ENCODE data around the gene HVCN1. TPM values are rescaled to one million over a fixed set of nuclear protein-coding genes. Genes with fewer than 3 reads are reported as not detected.
"Not testable (repeated sequence)": the region's sequence is repeated elsewhere in the genome, so short reads cannot be mapped to it uniquely, and the experiment has no call there.

The HVCN1 gene, protein sequence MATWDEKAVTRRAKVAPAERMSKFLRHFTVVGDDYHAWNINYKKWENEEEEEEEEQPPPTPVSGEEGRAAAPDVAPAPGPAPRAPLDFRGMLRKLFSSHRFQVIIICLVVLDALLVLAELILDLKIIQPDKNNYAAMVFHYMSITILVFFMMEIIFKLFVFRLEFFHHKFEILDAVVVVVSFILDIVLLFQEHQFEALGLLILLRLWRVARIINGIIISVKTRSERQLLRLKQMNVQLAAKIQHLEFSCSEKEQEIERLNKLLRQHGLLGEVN
- total RNA-seq = 2.6 and 3.9 TPM in 2 replicates

DNA sequence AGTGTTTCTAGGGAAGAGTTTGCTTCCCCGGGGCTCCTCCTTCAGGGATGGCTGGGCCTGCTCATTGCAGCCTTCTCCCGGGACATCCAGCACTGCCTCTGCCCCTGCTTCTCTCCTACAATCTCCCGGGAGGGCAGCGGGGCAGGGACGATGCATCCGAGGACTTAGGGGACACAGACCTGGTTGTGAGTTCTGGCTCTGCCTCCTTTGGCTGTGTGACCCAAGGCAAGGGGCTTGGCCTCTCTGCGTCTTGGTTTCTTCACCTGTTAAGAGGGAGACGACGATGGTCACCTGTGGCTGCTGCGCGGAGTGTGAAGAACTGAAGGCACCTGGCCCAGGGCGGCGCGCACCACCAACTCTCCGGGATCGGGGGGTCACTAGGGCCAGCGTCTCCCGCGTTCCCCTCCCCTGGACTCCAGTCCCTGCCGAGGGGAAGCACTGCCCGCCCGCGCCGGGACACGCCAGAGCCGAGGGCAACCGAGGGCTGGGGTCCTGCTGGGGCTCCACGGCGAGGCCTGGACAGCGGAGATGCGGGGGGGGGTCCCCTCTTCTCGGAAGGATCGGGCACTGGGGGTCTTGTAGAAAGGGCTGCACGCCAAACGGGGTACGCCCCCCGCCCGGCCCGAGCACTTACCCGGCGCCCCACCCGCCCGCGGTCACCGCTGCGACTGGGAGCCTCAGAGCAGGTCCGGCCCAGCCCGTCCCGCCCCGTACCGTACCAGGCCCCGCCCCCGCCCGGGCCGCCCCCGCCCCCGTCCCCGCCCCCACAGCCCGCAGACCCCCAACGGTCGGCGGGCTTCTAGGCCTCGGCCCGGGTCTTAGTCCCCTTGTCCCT is at the start of gene HVCN1:
TSS of gene HVCN1 (minus strand) at position 670 of the 835 bp plus-strand sequence. CDS start 5,870 bp downstream, outside the sequence.
- peak in 1 of 2 donors; percentile 33 for DNase-seq (ENCODE audit: low read depth in 2 of 2)

DNA sequence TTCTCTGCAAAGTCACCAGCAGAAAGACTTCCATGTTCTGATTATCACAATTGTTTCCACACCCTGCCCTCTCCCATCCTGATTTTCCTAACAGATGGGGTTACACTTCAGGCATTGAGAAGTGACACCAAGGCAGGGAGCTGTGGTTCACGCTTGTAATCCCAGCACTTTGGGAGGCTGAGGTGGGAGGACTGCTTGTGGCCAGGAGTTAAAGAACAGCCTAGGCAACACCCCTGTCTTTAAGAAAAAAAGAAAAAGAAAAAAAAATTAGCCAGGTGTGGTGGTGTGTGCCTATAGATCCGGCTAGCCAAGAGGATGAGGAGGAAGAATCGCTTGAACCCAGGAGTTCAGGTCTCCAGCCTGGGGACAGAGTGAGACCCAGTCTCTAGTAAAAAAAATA is 48.6 kb upstream of the HVCN1 start:
- DNase-seq (ENCODE audit: low read depth in 2 of 2) = no peak

DNA sequence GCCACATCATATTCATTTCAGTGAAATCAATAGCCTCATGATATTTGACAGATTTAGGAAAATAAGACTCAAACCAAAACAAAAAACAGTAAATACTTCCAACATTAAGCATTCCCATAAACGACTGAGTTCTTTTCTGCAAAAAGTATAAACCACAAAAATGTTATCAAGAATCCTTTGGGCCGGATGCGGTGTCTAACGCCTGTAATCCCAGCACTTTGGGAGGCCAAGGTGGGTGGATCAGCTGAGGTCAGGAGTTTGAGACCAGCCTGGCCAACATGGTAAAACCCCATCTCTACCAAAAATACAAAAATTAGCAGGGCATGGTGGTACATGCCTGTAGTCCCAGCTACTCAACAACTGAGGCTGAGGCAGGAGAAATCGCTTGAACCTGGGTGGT is 48.1 kb upstream of the HVCN1 start:
- DNase-seq (ENCODE audit: low read depth in 2 of 2) = not testable (repeated sequence)

DNA sequence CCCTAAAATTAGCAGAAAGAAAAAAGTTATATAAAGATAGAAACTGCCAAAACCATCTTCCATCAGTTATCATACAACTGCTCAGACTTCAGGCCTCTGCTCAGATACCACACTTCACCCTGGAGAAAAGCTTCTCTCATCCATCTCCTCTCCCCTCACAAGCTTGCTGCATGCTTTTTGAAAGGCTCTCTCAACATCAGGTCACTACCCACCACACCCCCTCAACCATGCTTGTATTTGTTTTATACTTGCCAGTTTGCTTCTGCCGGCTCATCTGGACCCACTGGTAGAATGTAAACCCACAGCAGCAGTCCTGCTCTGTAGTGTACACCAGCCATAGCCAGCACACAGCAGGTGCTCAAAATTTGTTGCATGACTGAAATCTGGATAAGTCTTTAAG is 45.0 kb upstream of the HVCN1 start:
- DNase-seq (ENCODE audit: low read depth in 2 of 2) = no peak

DNA sequence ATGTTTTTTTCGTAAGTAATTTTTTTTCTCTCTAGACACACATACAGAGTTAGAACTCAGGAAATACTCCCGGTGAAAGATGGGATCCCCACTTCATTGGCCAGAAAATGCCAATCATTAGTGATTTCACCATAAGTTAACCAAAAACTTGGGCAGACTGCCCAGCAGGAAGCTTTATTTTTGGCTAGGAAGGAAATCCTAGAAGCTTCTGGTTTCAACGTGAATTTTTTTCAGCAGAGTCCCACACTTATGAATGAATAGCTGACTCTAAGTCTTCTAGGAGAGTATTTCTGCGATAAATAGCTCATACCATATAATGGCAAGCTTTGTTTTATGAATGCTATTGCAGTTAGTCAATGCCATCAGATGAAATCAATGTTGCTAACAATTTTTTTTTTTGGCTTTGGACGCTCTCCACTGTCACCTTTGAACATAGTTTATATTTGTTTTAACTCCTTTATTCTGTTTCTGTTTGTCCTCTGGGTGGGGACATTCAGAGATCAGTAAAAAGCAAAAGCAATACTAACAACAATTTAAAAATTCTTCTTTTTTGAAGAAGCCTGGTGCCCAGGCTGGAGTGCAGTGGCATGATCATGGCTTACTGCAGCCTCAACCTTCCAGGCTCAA is 44.3 kb upstream of the HVCN1 start:
- DNase-seq (ENCODE audit: low read depth in 2 of 2) = peak in 1 of 2 donors; percentile 27

DNA sequence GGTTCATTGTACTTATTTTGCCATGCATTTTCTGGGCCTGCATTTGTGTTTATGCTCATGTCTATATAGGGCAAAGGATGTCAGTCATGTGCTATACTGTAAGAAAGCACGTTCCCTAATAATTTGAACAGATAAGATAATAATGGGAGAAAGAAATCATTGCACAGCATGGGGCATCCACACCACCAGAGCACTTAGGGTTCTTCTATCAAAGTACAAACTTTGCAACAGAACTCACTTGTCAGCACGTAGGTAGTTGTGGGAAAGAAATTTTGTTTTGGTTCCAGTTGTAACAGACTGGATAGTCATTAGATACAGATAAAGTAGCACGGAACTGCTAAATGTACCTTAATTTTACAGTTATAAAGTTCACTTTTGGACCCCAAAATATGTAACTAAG is 43.7 kb upstream of the HVCN1 start:
- DNase-seq (ENCODE audit: low read depth in 2 of 2) = no peak

DNA sequence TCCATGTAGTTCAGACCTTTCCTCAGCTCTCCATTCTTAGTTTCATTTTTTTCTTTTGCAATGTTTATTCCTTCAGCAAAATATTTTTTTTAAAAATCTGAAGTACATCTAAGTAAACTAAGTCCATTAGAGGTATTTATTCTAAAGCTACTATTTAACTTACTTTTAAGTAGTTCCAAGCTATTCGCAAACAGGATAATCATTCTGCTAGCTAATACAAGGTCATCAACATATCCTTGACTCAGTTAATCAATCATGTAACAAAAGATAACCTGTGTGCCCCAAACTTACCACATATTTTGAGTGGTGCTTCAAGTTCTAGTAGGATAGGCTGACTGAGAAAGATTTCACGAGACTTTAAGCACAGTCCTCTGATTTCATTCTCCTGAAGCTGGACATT is 42.6 kb upstream of the HVCN1 start:
- no peak for DNase-seq (ENCODE audit: low read depth in 2 of 2)

DNA sequence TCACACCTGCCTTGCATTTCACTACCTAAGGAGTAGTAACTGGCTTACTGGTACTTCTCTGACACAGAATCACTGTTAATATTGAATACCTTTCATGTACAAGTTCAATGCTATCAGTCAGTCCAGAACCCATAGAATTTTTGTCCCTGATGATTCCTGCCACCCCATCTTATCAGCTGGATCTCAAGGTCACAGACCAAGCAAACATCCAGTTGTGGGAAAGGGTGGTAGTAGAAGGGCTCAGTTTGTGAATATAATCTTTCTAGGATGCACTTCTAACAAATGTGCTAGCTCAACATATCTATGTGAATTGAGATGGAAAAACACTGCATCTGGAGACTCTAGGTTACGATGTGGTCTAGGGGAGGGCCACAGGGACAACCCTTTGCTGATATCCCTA is 39.7 kb upstream of the HVCN1 start:
- DNase-seq (ENCODE audit: low read depth in 2 of 2) = no peak

DNA sequence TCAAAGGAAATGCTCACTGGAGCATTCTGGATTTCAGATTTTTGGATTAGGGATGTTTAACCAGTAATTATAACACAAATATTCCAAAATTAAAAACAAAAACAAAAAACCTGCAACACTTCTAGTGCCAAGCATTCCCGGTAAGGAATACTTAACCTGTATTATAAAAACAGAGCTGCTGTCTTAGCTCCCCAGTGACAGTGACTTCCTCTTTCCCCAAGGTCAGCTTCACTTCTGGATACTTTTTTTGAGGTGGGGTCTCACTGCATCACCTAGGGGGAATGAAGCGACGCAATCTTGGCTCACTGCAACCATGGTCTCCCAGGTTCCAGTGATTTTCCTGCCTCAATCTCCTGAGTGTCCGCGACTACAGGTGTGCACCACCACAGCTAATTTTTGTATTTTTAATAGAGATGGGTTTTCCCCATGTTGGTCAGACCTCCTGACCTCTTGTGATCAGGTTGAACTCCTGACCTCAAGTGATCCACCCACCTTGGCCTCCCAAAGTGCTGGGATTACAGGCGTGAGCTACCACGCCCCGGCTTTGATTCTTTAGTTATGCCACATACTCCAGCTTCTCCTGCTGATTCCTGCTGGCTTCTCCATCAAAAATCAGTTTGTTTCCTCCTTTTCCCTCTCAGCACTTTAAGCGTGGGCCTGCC is 37.9 kb upstream of the HVCN1 start:
- no peak for DNase-seq (ENCODE audit: low read depth in 2 of 2)

DNA sequence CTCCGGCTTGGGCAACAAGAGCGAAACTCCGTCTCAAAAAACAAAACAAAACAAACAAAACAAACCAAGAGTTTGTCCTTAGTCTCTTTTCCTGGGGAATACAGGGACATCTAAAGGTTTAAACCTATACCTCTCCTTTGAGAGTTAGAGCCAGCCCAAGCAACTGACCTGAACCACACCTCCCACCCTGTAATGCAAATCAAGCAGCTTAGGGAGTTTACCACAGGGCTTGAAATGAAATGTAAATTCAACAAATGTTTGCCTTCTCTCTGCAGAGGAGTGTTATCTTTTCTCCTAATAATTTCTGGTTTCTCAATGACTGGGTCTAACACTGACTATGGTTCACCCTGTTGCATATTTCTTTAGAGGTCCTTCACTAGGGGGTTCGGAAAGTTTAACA is 37.1 kb upstream of the HVCN1 start:
- no peak for DNase-seq (ENCODE audit: low read depth in 2 of 2)

DNA sequence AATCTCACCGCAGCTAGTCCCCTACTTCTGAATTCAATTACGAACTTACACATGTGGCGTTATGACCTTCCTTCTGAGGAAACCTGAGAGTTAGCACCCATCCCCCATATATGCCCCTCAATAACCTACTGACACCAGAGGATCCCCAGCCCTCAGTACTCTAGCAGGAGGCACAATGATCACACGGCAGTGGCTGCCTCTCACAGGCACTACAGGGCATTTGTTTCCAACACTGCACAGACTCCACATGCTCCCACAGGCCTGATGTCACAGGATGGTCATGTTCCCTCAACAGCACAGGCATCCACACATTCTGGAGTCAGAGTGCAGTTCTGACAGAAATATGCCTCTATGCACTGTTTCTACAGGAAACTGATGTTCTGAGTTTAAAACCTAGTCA is 36.4 kb upstream of the HVCN1 start:
- no peak for DNase-seq (ENCODE audit: low read depth in 2 of 2)

DNA sequence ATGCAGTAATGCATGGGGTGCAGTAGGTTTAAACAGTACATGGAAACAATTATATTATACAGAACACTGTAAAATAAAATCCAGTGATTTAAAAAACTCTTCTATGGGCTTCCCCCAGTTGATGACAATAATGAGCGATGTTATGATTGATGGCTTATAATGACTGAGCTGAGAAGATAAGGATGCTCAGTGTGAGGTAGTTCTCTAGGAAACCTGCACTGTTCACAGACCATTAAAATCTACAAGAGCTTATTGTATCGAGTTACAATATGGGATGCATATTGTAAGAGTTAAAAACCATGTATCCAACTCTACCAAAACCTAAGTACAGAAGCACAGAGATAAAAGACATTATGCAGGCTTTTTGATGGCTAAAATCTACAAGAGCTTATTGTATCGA is 34.0 kb upstream of the HVCN1 start:
- DNase-seq (ENCODE audit: low read depth in 2 of 2) = not testable (repeated sequence)

DNA sequence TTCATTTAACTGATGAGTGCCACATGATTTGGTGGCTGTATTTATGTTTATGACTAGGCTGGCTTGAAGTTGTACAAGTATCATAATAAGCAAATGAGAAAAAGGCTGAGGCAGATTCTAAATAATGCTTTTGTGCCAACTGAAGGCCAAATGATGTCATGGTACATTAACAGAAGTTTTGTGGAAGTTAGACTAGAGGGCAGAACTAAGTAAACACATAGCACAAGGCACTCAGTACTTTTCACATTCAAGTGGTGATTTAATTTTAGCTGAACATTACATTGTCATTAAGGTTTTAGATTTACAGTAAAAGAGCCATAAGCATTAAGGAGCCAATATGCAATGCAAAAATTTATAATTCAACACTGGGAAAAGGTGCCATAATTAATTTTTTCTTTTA is 32.7 kb upstream of the HVCN1 start:
- no peak for DNase-seq (ENCODE audit: low read depth in 2 of 2)

DNA sequence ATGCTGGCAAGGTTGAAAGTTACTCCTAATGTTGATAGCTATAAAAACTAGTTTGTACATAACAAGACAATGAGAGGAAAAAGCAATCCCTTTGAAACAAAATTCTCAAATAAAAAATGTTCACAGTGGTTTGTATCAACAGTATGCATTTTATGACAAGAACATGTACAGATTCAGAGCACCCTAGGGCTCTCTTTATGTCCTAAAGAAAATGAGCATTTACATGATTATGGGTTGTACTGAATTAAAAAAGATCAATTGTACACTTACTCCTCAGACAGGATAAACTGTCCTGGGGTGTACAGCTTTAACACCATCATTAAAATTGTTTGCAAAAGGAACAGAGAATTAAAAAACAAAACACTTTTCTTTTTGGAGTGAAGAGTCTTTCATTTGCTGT is 31.6 kb upstream of the HVCN1 start:
- DNase-seq (ENCODE audit: low read depth in 2 of 2) = no peak

DNA sequence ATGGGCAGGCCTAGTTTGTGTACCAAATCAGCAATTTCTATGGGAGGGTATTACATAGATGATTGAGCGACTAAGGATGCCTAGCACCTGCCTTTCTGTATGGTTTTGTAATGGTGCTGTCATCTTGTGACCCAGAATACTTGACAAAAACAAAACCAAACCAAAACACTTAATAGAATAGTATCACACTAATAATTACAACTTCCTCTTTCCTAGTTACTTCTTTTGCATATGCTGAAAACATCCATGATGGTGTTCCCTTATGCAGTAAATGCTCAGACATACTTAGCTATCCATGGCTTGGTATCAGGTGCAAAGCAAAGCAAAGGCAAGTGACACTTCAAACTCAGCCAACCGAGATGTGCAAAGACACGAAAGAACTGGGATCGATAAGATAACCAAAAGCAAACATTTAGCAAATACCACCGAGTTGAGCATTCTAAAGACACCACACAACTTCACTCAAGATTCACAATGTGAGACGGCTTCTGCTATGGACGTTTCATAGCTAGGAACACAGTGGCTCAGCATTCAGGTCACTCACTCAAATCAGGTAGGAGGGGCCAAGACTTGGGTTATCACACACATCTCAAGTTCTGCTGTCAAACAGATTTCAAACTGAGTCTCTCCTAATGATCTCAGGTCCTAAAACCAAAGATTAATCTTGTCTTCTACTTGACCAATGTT is 29.4 kb upstream of the HVCN1 start:
- DNase-seq (ENCODE audit: low read depth in 2 of 2) = no peak

DNA sequence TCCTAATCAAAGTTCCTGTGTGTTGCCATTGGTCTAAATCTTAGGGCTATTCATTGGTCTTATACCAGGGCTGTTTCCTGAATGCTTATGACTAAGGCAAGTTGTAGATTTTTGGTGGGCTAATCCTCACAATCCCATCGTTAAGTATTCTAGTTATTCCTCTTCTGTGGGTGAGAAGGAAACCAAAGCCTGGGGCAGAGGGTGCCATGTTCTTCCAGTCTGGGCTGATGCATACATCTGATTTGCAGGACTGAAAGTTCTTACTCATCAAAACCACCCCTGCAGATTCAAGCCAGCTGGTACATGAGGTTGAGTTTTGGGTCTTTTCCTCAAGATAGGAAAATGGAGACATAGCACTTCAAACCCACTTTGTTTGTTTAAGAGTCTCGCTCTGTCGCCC is 28.1 kb upstream of the HVCN1 start:
- DNase-seq (ENCODE audit: low read depth in 2 of 2) = no peak

DNA sequence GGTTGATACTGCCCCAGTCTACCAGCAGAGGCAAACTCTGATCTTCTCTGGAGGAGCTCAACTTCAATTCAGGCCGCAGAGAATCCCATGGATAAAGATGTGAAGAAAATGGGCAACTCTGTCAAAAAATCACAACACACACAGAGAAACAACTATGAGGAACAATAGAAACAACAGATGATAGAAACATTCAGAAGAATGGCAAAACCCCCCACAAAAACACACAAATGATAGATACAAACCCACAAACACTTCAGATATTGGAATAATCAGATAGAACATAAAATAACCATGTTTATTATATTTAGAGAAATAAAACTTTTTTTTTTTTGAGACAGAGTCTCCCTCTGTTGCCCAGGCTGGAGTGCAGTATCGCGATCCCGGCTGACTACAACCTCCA is 20.0 kb upstream of the HVCN1 start:
- no peak for DNase-seq (ENCODE audit: low read depth in 2 of 2)

DNA sequence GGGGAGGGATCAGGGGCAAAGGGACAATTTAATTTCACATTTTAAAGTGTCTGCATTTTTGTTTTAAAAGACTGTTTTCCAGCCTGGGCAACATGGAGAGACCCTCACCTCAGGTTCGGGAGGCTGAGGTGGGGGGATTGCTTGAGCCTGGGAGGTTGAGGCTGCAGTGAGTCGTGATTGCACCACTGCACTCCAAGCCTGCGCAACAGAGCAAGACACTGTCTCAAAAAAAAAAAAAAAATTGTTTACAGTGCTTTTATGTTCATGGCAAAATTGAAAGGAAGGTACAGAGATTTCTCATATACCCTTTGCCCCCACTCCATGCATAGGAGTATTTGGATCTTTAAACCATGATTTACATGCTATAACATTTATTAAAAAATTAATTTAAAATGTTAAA is 16.4 kb upstream of the HVCN1 start:
- no peak for DNase-seq (ENCODE audit: low read depth in 2 of 2)

DNA sequence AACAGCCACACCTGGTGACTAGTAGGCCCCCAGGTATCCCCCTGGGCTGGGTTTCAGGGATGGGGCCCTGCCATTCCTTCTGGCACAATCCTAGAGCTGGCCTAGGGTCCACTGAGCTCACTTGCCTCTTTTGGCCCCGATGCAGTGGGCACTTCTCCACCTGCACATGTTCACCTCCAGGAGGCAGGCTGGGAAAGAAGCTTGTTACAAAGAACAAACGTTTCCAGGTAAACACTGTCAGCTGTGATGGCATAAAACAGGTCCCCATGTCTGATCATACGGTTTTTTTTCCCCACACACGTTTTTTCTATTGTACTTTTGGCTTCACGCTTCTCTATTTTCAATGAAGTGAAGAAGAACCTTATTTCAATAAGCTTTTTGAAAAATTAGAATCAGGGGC is 15.8 kb upstream of the HVCN1 start:
- DNase-seq (ENCODE audit: low read depth in 2 of 2) = no peak

DNA sequence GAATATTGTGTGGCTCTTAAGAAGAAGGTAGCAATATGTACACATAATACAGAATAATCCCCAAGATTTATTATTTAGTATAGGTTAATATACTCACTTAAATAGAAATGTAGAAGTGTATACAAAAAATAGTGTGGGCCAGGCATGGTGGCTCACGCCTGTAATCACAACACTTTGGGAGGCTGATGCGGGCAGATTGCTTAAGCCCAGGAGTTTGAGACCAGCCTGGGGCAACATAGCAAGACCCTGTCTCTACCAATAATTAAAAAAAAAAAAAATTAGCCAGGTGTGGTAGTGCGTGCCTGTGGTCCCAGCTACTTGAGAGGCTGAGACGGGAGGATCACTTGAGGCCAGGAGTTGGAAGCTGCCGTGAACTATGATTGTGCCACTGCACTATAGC is 15.3 kb upstream of the HVCN1 start:
- no peak for DNase-seq (ENCODE audit: low read depth in 2 of 2)

DNA sequence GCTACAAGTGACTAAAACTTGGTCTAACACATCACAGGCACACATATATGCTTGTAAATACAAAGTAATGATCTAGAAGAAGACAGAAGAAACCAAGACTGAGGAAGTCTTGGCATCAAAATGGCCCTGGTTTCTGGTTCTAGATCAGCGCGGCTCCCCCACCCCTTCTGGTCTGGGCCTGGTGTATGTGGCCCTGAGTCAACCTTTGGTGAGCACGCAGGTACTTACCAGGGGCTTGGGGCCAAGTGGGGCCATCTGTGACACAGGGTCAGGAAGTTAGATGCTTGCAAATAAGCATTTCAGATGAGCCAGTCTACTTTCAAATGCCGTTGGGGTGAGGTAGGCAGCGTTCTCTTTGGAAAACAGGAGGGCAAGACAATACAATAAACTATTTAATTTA is 13.2 kb upstream of the HVCN1 start:
- DNase-seq (ENCODE audit: low read depth in 2 of 2) = no peak
